Measurements from ENCODE around the gene TPPP2.

The TPPP2 gene

DNA sequence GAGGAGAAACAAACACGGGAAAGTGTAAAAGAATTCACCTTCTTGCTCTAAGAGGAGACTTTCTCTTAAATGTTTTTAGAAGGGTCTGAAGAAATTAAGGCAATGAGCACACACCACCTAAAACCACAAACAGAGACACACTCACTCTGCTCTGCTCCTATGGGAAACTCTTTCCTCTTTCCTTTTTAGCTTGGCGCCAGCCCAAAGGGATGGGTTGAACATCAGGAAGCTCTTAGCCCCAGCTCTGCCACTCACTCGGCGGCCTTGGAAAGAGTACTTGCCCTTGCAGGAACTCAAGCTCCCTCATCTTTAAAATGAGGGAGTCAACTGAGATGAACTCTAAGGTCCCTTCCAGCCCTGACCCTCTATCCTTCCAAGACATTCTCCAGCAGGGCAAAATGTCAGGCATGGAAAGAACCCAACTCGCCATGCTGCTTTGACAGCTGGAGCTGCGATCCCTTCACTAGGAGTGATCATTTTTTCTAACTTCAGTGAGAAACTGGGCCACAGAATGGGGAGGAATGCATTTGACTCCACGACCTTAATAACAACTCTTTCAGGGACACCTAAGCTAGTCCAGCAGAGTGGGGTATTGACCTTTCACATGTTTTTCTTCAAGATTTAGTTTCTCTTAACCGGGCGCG, 26.6 kb downstream of the TPPP2 start:
- no peak for DNase-seq (ENCODE audit: low read depth in 4 of 4, low spot score in 1 of 4)

DNA sequence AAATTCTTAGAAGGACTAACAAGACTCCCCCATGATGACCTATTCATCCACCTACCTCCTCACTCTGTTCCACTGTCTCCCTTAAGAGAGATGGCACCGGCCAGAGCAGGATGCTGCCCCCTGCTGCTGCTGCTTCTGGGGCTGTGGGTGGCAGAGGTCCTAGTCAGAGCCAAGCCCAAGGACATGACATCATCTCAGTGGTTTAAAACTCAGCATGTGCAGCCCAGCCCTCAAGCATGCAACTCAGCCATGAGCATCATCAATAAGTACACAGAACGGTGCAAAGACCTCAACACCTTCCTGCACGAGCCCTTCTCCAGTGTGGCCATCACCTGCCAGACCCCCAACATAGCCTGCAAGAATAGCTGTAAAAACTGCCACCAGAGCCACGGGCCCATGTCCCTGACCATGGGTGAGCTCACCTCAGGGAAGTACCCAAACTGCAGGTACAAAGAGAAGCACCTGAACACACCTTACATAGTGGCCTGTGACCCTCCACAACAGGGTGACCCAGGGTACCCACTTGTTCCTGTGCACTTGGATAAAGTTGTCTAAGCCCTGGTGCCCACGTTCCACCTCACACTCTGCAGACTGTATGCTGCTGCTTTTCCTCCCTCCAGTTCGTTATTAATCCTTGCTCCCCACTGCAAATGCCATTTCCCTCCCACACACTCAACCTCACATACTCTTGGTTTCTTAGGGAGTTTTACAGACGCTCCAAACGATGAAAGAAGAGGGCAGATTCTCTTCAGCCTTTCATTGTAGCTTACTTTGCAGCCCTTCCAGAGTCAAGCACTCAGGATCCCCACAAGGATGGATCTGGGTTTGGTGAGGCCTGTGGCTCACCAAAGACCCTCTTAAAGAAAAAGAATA, 28.0 kb downstream of the TPPP2 start, which contains the start of gene RNASE8:
Gene RNASE8 (plus strand): TSS at position 20 of the 873 bp plus-strand sequence. CDS start 71 bp downstream, at position 91.
- DNase-seq (ENCODE audit: low read depth in 4 of 4, low spot score in 1 of 4) = no peak

DNA sequence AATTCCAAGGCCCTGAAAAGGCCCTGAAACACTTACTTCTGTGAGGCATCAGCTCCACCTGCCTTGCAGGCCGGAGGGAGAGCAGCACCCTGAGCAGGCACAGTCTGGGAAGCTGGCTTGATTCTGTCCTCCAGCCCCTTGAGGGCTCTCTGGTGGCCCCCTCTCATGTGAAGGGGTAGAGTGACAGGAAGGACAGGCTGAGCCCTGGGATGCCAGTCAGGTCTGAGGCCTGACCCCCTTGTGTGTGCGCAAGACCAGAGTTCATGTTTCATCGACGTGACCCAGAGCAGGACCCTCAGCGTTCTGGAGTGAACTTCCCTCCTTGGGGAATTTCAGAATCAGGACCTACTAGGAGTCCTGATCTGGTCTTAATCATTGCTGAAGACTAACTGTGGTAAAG, 28.9 kb downstream of the TPPP2 start:
- DNase-seq (ENCODE audit: low read depth in 4 of 4, low spot score in 1 of 4) = no peak

DNA sequence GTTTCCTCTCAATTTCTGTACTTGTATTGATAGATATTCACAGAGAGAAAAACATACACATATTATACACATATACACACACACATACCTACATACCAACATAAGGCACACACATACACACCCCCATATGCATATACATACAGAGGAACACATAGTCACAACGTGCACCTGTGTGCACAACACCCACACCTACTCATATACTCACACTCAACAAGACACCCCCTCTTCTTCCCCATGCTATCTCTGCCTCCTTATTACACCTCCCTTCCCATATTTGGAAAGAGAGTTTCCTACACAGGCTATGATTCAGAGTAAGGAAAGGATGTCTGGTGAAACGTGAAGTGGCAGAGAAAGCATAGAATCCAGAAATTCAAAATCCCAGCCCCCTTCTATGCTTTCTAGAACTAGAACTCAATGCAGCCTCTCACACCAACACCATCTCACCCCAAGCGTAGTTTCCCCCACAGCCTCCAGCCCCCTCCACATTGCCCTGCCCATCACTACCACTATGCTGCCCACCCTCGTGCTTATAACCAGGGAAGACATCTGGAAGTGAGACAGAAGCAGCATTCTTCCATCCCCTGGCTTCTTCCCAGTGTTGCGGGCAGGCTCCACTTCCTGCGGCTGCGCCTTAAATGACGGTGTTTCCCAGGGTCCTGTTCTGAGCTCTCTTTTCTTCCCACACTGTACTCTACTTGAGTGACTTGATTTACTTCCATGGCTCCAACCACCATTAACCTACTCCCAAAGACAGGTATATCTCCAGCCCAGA, 30.0 kb downstream of the TPPP2 start:
- DNase-seq (ENCODE audit: low read depth in 4 of 4, low spot score in 1 of 4) = no peak

DNA sequence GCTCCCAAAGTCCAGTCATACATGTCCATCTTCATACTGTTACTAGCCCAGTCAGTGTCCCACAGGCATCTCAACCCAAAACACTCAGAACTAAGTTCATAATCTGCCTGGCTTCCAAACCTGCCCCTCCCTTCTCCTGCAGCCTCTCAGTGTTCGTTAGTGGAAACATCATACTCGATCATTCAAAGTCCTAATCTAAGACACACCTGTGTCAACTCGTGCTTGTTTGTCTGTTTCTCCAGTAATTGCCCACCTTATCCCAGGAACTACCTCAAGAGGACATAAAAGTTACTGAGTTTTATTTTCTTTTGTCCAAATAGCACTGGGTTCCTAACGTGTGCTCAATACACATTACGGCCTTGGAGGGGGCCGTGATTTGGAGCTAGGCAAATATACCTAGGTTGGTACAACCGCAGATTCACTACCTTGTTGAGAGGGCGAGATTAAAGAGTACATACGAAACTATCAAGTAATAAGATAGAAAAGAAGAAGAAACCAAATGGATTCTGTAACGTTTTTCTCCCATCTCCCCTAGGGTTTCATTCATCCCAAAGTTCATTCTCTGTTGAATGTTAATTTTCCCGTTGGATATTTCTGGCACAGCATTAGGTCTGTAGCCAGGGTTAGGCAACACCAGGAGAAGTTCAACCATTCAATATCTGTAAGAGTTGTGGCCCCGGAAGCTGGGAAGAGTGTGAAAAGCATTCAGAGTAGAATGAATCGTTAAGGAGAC, 30.8 kb downstream of the TPPP2 start:
- DNase-seq (ENCODE audit: low read depth in 4 of 4, low spot score in 1 of 4) = no peak

DNA sequence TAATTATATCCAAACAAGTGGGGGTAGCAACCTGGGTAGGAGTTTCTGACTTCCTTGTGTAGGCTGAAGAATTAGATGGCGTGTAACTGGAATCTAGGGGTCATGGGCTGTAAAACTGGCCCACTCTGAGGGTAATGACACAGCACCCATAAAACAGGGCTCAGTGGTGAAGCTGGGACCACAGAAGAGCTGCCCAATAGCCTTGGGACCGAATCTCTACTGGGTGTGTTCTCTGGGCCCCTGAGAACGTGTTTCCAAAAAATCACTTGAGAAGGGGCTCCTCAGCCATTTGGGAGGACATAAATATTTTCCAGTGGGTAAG, 31.3 kb downstream of the TPPP2 start:
- no peak for DNase-seq (ENCODE audit: low read depth in 4 of 4, low spot score in 1 of 4)

DNA sequence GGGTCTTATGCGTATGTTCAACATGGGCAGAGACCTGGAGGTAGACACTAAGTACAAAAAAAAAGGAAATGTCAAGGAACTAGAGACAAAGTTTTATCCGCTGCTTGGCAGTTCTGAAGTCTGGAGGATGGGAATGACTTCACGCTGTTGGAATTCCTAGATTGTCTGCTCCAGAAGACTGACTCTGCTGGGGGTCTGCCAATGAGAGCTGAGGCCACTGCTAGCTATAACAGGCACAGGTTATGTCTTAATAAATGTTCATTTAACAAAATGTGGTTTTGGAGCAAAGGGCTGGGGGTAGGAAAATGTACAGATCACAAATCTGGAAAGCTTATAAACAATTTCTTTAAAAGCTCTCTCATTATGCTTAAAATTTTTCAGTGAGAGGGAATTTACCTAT, 33.5 kb downstream of the TPPP2 start:
- no peak for DNase-seq (ENCODE audit: low read depth in 4 of 4, low spot score in 1 of 4)

DNA sequence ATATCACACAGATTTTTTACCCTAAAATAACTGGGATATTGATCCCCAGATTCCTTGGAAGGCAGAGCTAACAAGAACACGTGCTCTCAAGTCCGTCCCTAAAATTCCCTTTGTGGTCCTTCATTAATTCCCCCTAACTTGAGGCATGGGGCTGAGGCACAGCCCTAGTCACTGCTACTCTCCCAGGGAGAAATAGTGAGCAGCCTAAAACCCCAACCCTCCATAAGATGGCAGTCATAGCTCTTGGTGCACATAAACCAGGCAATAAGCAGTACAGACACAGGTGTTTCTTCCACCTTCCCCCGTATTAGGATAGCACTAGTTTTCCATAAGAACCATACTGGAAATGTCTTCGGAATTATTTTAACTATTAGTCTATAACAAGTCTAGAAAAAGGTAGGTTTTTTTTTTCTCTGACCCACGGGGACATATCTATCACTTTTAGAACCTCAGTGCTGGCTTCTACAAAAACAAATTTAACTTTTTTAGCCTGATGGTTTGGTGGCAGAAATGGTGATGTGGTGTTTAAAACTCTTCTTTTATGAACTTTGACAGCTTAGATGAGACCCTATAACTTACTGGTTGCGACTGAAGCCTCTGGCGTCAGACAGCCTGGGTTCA, 37.0 kb downstream of the TPPP2 start:
- no peak for DNase-seq (ENCODE audit: low read depth in 4 of 4, low spot score in 1 of 4)

DNA sequence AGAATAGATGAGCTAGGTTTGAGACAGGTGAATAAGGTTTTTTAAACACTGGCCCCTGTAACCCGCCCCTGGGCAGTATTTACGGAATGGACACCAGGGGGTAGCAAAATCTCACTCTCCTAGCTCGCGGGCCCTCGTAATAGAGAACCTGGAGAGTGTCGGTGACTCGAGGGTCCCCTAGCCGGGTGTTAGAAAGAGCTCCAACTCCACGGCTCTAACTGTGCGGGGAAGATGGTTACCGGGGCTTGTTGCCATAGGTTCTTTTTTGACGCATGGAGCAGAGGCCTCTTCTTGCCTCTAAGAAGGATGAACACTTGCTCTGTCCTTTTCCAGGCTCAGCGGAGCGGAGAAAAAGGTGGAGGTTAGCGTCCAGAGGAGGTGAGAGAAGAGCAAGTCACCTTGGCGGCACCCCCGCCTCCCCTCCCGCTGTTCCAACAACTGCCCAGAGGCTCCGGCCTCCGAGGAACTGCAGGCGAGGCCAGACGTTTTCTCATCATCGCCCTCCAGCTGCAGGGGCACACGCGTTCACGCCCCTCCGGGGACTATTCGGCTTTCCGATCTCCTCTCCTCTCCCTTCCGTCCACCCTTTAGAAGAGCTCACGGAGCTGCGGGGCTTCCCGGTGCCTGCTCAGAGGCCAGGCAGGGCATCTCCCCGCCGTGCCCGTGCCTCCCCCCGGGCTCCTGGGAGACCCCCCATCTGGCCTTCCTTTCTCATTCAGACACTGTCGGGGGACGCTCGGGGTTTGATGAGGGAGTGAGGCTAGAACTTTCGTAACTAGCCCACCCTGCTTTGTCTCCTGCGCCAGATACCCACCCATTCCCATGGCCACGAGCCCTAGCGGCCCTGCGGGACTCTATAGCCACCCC, 38.7 kb downstream of the TPPP2 start:
- no peak for DNase-seq (ENCODE audit: low read depth in 4 of 4, low spot score in 1 of 4)

DNA sequence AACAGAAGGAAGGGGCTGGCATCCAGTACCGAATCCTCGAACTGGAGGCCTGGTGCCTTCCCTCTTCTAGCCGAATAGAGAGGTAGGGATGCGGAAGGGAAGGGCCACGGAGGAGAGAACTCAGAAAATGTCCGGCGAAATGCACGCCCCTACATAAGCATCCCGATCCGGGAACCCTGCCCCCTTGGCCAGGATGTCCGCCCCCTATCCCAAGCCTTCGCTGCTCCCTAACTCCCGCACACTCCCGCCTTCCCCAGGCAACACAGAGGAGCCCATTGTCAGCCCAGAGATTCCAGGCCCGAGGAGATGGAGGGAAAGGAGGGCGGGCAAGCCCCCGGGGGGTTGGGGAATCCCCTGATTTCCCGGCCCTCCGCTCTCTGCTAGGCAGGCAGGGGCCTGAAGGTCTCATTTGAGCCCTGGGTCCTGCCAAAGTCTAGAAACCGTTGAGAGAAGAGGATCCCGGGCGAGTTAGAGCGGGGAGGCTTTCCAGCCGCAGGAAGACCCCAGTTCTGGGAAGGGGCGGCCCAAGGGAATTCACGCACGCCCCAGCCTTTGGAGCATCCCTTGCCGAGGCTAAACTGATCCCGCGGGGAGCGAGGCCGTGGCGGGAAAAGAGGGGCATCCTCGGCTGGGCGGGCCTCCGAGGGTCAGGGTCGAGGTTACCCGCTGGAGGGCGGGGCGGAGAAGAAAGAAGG, 39.5 kb downstream of the TPPP2 start:
- no peak for DNase-seq (ENCODE audit: low read depth in 4 of 4, low spot score in 1 of 4)

DNA sequence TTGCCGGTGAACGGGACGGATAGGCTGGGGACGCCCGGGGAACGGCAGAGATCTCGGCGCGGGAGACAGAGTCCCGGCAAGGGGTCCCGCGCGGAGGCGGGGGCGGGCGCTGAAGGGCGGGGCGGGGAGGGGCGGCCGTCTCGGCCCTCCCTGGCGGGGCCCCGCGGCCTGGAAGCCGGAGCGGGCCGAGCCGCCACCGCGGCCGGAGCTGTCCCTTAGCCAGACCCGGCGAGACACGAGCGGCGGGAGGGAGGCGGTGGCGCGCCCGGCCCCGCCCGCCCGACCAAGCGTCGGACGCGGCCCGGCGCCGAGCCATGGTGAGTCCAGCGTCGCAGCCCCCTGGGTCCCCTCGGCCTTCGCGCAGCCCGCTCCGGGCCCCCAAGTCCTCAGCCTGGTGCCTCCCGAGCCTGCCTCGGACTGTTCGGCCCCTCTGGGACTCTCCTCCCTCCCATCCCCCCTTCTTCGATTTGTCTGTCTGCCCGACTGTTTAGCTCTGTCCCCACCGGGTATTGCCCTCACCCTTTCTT, 40.1 kb downstream of the TPPP2 start, which contains the start of gene ARHGEF40:
Gene ARHGEF40 (plus strand): TSS at position 222 of the 527 bp plus-strand sequence. CDS start 93 bp downstream, at position 315.
- no peak for DNase-seq (ENCODE audit: low read depth in 4 of 4, low spot score in 1 of 4)

DNA sequence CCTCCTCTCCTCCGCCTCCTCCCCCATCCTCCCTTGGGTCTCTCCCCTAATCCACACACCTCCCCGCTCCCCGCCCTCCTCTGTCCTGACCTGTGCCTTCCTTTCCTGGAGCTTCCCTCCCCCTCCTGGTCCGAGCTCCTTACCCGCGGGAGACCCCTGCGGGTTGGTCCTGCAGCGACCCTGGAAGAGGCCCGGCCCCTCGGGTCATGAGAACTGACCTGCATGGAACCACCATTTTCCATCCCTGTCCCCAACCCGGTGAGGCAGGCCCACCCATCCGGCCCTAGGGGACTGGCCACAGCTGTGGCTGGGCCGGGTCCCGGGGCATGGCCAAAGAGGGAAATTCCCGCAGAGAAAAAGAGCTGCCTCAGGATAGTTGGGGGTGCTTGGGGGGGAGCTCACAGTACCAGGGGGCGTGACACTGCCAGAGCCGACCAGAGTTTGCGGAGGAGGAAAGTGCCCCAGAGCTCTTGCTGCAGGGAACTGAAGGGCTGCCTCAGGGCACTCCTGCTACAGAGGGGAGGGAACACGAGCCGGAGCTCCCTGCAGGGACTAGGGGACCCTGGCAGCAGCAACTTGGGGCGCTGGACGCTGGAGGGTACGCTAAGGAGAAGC, 40.7 kb downstream of the TPPP2 start:
- no peak for DNase-seq (ENCODE audit: low read depth in 4 of 4, low spot score in 1 of 4)

DNA sequence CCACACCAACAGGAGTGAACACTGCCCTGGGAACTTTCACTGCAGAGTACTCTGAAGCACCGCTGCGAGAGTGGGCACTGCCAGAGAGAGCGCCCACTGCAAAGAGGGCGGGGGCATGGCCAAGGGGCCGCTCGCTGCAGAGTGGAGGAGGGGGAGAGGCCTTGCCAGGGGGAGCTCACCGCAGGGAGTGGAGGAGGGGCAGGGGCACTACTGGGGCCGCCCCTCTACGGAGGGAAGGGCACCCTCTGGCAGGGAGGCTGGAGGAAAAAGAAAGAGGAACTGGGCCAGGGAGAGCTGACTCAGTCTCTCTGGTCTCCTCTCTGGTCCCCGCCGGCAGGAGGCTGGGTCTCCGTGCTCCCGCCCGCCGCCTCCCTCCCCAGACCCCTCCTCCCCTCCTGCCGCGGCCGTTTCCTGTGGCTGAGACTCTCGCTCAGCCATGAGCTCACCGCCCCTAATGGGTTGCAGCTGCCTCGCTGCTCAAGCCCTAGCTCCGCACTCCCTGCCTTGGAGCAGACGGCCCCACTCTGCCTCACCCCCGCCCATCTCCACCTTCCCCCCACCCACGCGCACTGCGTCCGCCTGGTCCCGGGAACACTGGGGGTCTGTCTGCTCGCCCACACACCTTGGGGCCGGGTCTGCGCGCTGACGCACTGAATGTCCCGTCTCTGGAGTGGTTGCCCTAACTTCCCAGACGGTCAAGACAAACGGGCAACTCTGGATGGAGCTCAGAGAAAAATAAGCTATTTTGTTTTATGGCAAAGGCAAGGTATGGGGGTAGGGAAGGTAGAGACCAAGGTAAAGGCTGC, 41.4 kb downstream of the TPPP2 start:
- DNase-seq (ENCODE audit: low read depth in 4 of 4, low spot score in 1 of 4) = peak in 1 of 4 experiments; percentile 41

DNA sequence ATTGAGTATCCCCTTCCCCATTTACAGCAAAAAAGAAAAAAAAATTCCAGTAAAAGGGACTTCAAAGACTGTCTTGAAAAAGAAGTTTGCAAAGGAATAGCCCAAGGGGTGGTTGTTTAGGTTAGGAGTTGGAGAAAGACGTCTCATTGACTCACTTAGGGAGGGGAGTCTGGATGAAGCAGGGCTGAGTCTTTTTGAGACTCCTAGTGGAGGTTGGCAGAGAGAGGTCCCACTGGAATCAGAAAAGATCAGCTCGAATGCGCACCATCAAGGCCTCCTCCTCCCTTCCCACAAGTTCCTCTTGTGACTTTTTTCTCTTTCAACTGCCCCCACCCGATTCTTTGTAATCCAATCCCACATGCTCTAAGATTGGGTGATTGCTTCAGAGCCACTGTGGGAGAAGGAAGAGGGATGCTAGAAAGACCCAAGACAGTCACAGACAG, 42.0 kb downstream of the TPPP2 start:
- no peak for DNase-seq (ENCODE audit: low read depth in 4 of 4, low spot score in 1 of 4)

DNA sequence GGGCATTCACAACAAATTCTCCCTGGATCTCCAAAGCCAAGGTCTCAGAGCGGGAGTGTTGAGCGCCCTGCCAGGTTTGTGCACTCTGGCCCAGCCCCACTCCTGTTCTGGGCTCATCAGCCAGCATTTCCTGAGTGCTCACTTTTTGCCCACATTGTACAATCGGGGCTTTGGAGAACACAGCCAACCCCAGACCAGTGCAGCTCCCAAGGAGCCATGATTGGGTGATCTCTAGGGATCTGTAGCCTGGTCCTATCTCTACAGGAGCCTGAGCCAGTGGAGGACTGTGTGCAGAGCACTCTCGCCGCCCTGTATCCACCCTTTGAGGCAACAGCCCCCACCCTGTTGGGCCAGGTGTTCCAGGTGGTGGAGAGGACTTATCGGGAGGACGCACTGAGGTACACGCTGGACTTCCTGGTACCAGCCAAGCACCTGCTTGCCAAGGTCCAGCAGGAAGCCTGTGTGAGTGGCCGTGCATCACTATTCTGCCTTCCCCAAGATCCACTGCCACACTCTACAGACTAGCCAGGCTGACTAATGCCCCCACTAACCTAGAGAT, 42.8 kb downstream of the TPPP2 start:
- no peak for DNase-seq (ENCODE audit: low read depth in 4 of 4, low spot score in 1 of 4)

DNA sequence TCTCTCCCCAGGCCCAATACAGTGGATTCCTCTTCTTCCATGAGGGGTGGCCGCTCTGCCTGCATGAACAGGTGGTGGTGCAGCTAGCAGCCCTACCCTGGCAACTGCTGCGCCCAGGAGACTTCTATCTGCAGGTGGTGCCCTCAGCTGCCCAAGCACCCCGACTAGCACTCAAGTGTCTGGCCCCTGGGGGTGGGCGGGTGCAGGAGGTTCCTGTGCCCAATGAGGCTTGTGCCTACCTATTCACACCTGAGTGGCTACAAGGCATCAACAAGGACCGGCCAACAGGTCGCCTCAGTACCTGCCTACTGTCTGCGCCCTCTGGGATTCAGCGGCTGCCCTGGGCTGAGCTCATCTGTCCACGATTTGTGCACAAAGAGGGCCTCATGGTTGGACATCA, 43.9 kb downstream of the TPPP2 start:
- DNase-seq (ENCODE audit: low read depth in 4 of 4, low spot score in 1 of 4) = no peak

Measured in stimulated activated CD4-positive, alpha-beta T cell treated with anti-CD3 and anti-CD28 coated beads, Interleukin-1b, Interleukin-23, amount 100 ng/mL, for 24 hours (primary cell).